Endothelial cell (in vitro differentiated cells): ENCODE measurements around the gene UBAC2. TPM values are rescaled to one million over a fixed set of nuclear protein-coding genes. Genes with fewer than 3 reads are reported as not detected.

Experiments
- DNase-seq: peaks from one replicate; pipeline ENCODE4 v3.0.0; 2021; ENCODE audit warnings: low spot score
- H3K27ac Mint-ChIP-seq: one replicate; pipeline ENCODE4 v1.8.0; 2021; ENCODE audit warnings: mixed read lengths, inconsistent platforms; ENCODE audit not compliant: unreplicated experiment
- H3K27me3 Mint-ChIP-seq: one replicate; pipeline ENCODE4 v1.8.0; 2021; ENCODE audit warnings: mild to moderate bottlenecking, moderate library complexity, mixed read lengths, inconsistent platforms; ENCODE audit not compliant: unreplicated experiment
- H3K36me3 Mint-ChIP-seq: one replicate; pipeline ENCODE4 v1.8.0; 2021; ENCODE audit warnings: mild to moderate bottlenecking, low read depth, mixed read lengths, inconsistent platforms; ENCODE audit not compliant: unreplicated experiment
- H3K4me1 Mint-ChIP-seq: one replicate; pipeline ENCODE4 v1.8.0; 2021; ENCODE audit warnings: mild to moderate bottlenecking, mixed read lengths, inconsistent platforms; ENCODE audit not compliant: unreplicated experiment
- H3K4me3 Mint-ChIP-seq: one replicate; pipeline ENCODE4 v1.8.0; 2021; ENCODE audit warnings: mild to moderate bottlenecking, mixed read lengths, inconsistent platforms; ENCODE audit not compliant: unreplicated experiment
- H3K9me3 Mint-ChIP-seq: one replicate; pipeline ENCODE4 v1.8.0; 2021; ENCODE audit warnings: mixed read lengths, inconsistent platforms; ENCODE audit not compliant: unreplicated experiment
- total RNA-seq: library from RNA; stranded (reverse); fragmentation: NEBNext Ultra II Directional; extraction: Animal tissue kit (Norgen Biotek cat#: 25700); gene quantifications from one replicate; pipeline ENCODE4 v1.2.1, GENCODE V29; 2021; ENCODE audit not compliant: unreplicated experiment
- TF ChIP-seq, protein P1 (sequence below): fragments of 200-600 bp; sonication (generic); IDR thresholded peaks from one replicate; pipeline ENCODE4 v1.5.0; 2021; ENCODE audit warnings: antibody characterized with exemption; ENCODE audit not compliant: unreplicated experiment

Gene UBAC2
- total RNA-seq, 1 donor from 2014 or later: 58.6 TPM

DNA sequence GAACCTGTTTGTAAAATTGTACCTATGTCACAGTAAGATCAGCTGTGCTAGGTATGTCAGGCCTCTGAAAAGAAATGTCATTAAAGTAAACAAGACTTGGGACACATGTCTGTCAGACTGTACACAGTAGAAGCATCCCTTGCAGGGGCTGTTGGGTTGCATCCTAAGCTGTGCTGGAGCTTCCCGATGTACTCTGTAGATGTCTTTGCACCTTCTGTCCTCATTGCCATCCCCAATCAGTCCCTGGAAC lies 155.3 kb downstream of the UBAC2 start:
- Mint-ChIP-seq H3K27ac (peak overlapping the region; percentile 82), H3K9me3 (no peaks in the 10 kb centered on the region), H3K4me1 (peaks cover 8% of the 10 kb centered on the region), H3K36me3 (peaks cover 42% of the 10 kb centered on the region), H3K4me3 (no peak overlapping the region), H3K27me3 (no peaks in the 10 kb centered on the region)
- TF ChIP-seq, protein P1, sequence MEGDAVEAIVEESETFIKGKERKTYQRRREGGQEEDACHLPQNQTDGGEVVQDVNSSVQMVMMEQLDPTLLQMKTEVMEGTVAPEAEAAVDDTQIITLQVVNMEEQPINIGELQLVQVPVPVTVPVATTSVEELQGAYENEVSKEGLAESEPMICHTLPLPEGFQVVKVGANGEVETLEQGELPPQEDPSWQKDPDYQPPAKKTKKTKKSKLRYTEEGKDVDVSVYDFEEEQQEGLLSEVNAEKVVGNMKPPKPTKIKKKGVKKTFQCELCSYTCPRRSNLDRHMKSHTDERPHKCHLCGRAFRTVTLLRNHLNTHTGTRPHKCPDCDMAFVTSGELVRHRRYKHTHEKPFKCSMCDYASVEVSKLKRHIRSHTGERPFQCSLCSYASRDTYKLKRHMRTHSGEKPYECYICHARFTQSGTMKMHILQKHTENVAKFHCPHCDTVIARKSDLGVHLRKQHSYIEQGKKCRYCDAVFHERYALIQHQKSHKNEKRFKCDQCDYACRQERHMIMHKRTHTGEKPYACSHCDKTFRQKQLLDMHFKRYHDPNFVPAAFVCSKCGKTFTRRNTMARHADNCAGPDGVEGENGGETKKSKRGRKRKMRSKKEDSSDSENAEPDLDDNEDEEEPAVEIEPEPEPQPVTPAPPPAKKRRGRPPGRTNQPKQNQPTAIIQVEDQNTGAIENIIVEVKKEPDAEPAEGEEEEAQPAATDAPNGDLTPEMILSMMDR: no peak
- DNase-seq: no peak

DNA sequence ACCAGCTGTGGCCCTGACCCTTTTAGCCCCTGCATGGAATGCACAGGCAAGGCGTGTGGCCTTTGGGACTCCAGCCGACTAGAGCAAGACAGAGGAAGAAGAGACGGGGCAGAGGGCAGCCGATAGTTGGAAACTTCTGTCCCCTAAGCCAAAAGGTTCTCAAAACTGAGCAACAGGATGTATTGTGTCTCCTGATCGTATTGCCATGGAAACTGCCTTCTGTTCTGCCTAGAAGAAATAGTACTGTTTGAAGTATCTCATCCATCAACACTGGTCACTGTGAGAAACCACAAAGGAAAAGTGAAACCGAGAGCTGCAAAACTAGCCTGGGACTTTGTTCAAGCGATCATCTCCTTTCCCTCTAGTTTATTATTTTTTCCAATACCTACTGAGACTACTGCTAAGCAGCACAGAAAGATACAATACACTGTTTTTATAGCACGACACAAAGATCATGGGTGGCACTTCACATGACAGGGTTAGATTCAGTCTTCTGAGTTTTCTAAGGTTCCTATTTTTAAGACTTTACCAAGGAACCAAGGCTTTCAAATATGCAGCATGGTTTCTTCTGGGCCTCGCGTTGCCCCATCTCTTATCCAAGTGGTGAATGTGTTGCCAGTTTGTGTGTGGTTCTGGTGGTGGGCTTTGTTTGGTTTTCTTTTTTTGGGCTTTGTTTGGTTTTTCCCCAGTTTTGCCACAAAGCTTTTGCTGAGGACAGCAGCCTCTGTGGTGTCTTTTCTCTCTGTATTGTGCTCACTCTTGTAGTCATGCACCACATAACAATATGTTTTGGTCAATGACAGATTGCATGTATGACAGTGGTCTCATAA lies 155.8 kb downstream of the UBAC2 start:
- H3K4me1 Mint-ChIP-seq: peaks cover 8% of the 10 kb centered on the region
- TF ChIP-seq, protein P1: no peak
- H3K36me3 Mint-ChIP-seq: peaks cover 40% of the 10 kb centered on the region
- no peak overlapping the region for H3K4me3 Mint-ChIP-seq
- H3K9me3 Mint-ChIP-seq: no peaks in the 10 kb centered on the region
- no peak for DNase-seq
- H3K27ac Mint-ChIP-seq: peak overlapping the region; percentile 82
- H3K27me3 Mint-ChIP-seq: no peaks in the 10 kb centered on the region

DNA sequence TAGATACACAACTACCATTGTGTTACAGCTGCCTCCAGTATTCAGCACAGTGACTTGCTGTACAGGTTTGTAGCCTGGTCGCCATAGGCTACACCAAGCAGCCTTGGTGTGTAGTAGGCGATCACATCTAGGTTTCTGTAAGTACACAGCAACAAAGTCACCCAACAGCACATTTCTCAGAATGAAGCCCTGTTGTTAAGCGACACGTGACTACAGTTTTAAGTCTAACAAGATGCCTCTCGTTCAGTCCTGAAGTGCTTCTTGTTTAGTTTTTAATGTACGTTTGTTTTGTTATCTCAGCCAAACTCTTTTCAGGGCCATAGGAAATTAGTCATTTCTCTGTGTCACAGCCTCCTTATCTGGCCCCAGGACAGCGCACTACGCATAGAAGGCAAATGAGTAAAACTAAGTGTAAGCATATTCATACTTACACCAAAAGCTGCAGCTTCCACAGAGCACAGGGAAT lies 156.5 kb downstream of the UBAC2 start:
- no peak for DNase-seq

DNA sequence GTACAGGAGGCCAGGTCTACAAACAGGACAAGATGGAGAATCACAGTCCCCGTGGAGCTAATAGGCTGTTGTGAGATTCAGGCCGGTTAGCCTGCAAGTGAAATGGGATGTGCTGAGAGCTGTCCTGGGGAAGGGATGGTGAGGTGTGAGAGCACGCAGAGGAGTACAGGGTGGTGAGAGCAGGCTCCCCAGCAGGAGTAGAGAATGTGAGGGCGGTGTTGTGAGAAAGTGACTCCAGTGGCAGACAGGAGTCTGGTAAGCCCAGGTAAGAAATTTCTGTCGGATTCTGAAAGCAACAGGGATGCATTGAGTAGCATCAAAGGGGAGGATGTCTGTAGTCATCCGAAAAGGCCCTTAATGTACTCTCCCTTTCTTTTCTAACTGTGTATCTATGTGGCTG lies 157.3 kb downstream of the UBAC2 start:
- DNase-seq: no peak
- Mint-ChIP-seq H3K27ac (no peak overlapping the region), H3K4me3 (peak overlapping the region; percentile 43), H3K9me3 (no peaks in the 10 kb centered on the region), H3K36me3 (peaks cover 37% of the 10 kb centered on the region), H3K27me3 (no peaks in the 10 kb centered on the region), H3K4me1 (peaks cover 8% of the 10 kb centered on the region)
- TF ChIP-seq, protein P1: no peak

More for the DNA sequence above, 156.5 kb downstream of the UBAC2 start:
- Mint-ChIP-seq H3K27me3 (no peaks in the 10 kb centered on the region), H3K27ac (peak overlapping the region; percentile 82), H3K9me3 (no peaks in the 10 kb centered on the region), H3K4me1 (peaks cover 8% of the 10 kb centered on the region), H3K4me3 (no peak overlapping the region), H3K36me3 (peaks cover 40% of the 10 kb centered on the region)
- TF ChIP-seq, protein P1: no peak

DNA sequence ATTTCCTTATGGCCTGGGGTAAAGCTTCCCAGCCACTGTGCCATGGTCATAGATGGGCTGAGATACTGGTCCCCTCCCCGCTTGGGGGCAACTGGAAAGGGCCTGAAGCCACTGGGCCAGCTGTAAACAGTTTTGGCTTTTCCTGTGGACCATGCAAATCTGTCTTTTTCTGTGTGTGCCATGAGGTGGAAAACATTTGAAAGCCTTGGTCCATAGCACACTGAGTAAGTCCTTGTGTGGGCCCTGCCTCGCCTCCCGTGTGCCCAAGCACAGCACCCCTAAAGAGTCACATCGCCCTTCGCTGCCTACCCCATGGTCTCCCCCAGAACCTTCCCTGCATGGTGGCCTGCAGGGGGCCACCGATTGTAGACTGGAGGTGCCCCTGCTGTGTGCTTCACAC lies 158.9 kb downstream of the UBAC2 start:
- no peak overlapping the region for H3K27ac Mint-ChIP-seq
- H3K4me1 Mint-ChIP-seq: peaks cover 8% of the 10 kb centered on the region
- no peak for DNase-seq
- no peaks in the 10 kb centered on the region for H3K9me3 Mint-ChIP-seq
- TF ChIP-seq, protein P1: no peak
- H3K36me3 Mint-ChIP-seq: peaks cover 35% of the 10 kb centered on the region
- no peaks in the 10 kb centered on the region for H3K27me3 Mint-ChIP-seq
- no peak overlapping the region for H3K4me3 Mint-ChIP-seq
